Measurements from ENCODE around the gene LRFN3. TPM values are rescaled to one million over a fixed set of nuclear protein-coding genes. Genes with fewer than 3 reads are reported as not detected.

Gene LRFN3
- total RNA-seq, 8 experiments from 2014 or later = 0.56 to 11.7 (median 6.5) TPM

DNA sequence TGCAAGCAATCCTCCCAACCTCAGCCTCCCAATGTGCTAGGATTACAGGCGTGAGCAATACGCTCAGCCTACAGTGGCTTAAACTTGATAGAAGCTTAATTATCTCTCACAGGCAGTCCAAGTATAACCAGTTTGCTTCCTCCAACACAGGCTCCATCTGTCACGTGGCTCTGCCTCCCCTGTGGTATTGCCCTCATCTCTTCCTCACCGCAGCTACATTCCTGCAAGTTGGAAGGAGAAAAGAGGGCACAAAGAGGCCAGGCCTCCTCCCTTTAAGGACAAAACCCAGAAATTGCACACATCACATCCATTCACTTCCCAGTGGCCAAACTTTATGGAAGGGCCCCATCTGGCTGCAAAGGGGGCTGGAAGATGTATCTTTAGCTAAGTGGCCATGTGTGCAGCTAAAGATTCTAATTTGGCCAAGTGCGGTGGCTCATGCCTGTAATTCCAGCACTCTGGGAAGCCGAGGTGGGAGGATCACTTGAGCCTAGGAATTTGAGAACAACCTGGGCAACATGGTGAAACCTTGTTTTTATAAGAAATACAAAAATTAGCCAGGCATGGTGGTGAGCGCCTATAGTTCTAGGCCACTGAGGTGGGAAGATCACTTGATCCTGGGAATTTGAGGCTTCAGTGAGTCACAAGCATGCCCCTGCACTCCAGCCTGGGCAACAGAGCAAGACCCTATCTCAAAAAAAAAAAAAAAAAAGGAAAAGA is 55.7 kb downstream of the LRFN3 start:
- Histone ChIP-seq H3K4me1 (replicated peaks in 1 of 2) (peaks cover 8 to 11% of the 10 kb centered on the region in 2 donors), H3K27ac (no peak overlapping the region), H3K4me3 (no peak overlapping the region)
- in situ Hi-C loops (cut with MboI; ENCODE audit: low pct_unique_long_range_greater_than_20kb in 2 of 9, low sequenced_read_pairs in 9 of 9, unreplicated experiment in 9 of 9) = no loop called here
- WGBS, 10 experiments = 40 to 100% (median 72%) methylated on average over 1 to 5 of the region's 7 CpGs
- ATAC-seq (replicated peaks in 6 of 8) = no peak

DNA sequence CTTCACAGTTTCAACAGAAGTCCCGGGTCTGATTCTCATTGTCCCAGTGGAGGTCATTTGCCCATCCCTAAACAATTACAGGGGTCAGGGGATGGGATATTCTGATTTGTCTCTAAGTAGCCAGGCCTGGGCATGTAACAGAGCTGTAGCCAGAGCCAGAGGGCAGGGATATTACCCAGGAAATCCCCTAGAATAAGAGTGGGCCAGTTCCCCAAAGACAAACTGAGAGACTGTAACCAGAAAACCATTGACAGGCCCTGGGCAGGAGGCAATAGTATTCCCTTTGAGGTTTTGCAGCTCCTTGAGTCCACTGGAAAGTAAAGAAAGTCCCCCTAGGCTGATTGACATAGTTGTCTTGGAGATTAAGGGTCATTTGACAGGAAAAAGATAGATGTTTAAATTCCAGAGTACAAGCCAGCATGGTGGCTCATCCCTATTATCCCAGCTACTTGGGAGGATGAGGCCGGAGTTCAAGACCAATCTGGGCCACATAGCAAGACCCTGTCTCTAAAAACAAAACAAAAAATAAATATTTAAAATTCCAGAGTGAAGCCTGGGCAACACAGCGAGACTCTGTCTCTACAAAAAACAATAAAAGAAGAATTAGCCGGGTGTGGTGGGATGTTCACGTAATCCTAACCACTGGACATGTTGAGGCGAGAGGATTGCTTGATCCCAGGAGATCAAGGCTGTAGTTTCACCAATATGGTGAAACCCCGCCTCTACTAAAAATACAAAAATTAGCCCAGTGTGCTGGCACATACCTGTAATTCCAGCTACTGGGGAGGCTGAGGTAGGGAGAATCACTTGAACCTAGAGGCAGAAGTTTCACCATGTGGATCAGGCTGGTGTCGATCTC is 57.0 kb downstream of the LRFN3 start:
- H3K27ac ChIP-seq = no peak overlapping the region
- peaks cover 8 to 11% of the 10 kb centered on the region in 2 donors for H3K4me1 ChIP-seq (replicated peaks in 1 of 2)
- H3K4me3 ChIP-seq = no peak overlapping the region
- ATAC-seq (replicated peaks in 6 of 8) = no peak
- WGBS, 10 experiments = 0 to 100% (median 85%) methylated on average over 1 to 5 of the region's 8 CpGs
- in situ Hi-C loops (cut with MboI; ENCODE audit: low pct_unique_long_range_greater_than_20kb in 2 of 9, low sequenced_read_pairs in 9 of 9, unreplicated experiment in 9 of 9) = no loop called here

DNA sequence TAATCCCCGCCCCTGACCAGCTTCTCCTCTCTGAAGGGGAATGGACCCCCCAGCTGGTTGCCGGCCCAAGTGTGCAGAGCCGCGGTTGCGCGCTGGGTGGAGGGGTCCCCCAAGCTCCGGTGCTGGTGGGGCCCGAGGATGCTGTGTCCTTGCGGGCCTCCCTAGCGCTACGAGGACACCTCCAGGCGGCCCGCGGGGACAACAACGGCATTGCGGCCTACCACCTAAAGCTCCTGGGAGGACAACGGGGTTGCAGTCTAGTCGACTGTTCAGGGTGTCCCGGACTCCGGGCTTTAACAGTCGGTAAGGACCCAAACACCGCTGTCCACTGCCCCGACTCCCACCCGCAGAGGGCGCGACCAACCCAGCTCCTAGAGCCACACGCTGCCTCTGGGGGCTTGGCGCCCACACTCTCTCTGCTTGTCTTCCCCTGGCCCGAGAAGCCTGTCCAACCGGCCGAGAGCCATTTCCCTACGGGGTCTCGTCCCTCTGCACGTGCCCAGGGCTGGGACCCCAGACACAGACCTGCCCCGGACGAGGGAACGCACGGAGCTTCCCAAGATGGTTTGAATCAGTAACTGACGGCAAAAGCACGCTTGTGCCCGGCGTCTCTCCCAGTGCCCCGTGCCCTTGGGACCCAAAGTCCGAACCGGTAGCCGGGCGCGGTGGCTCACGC is 57.9 kb downstream of the LRFN3 start:
- WGBS, 10 experiments = 7 to 100% (median 89%) methylated on average over 1 to 20 of the region's 49 CpGs; no CpG with 5 or more reads in 2 of the 10 experiments
- ATAC-seq (replicated peaks in 6 of 8) = peak in 1 of 8 experiments; percentile 1
- peaks cover 8 to 11% of the 10 kb centered on the region in 2 donors for H3K4me1 ChIP-seq (replicated peaks in 1 of 2)
- in situ Hi-C loops (cut with MboI; ENCODE audit: low pct_unique_long_range_greater_than_20kb in 2 of 9, low sequenced_read_pairs in 9 of 9, unreplicated experiment in 9 of 9) = no loop called here
- peak overlapping the region in 1 of 5 donors; percentile 62 for H3K4me3 ChIP-seq
- no peak overlapping the region for H3K27ac ChIP-seq

Other genes with a start within 250 kb of the LRFN3 start
- 10 to 100 TPM in 1 of 8 experiments, 1 to 10 TPM in 4, under 1 TPM in 3; 0.43 to 34.3 (median 2.2) TPM for gene ZBTB32, start 231.8 kb upstream of the LRFN3 start, total RNA-seq
- gene KMT2B, start 218.4 kb upstream of the LRFN3 start, total RNA-seq = 10 to 100 TPM in 4 of 8 experiments, 1 to 10 TPM in 4; 6.1 to 28.4 (median 11.0) TPM
- 1 to 10 TPM; 1.8 to 6.4 (median 4.3) TPM for gene IGFLR1, start 193.9 kb upstream of the LRFN3 start, total RNA-seq
- 10 to 100 TPM; 14.0 to 33.1 (median 18.9) TPM for gene U2AF1L4, start 191.0 kb upstream of the LRFN3 start, total RNA-seq
- 100 to 1,000 TPM in 2 of 8 experiments, 10 to 100 TPM in 6; 56.4 to 142 (median 84.7) TPM for gene PSENEN, start 190.7 kb upstream of the LRFN3 start, total RNA-seq
- 10 to 100 TPM; 12.6 to 32.0 (median 19.9) TPM for gene LIN37, start 187.8 kb upstream of the LRFN3 start, total RNA-seq
- gene HSPB6, start 179.3 kb upstream of the LRFN3 start, total RNA-seq = 1 to 10 TPM in 2 of 8 experiments, under 1 TPM in 6; 0.14 to 1.8 (median 0.68) TPM
- gene PROSER3, start 178.2 kb upstream of the LRFN3 start, total RNA-seq = 10 to 100 TPM in 5 of 8 experiments, 1 to 10 TPM in 3; 3.1 to 19.9 (median 12.7) TPM
- gene ARHGAP33, start 160.8 kb upstream of the LRFN3 start, total RNA-seq = 10 to 100 TPM in 5 of 8 experiments, 1 to 10 TPM in 2, under 1 TPM in 1; 0.51 to 33.1 (median 16.1) TPM
- gene PRODH2, start 123.5 kb upstream of the LRFN3 start, total RNA-seq = under 1 TPM in 1 of 8 experiments, not detected in 7; 0.52 TPM
- under 1 TPM in 6 of 8 experiments, not detected in 2; 0.05 to 0.85 (median 0.37) TPM for gene NPHS1, start 83.9 kb upstream of the LRFN3 start, total RNA-seq
- gene KIRREL2, start 79.5 kb upstream of the LRFN3 start, total RNA-seq = 1 to 10 TPM in 5 of 8 experiments, under 1 TPM in 3; 0.10 to 6.2 (median 1.3) TPM
- gene APLP1, start 67.8 kb upstream of the LRFN3 start, total RNA-seq = 100 to 1,000 TPM in 5 of 8 experiments, 10 to 100 TPM in 1, 1 to 10 TPM in 2; 4.6 to 397 (median 337) TPM
- 10 to 100 TPM in 1 of 8 experiments, 1 to 10 TPM in 7; 1.6 to 10.1 (median 3.7) TPM for gene NFKBID, start 35.8 kb upstream of the LRFN3 start, total RNA-seq
- 1 to 10 TPM in 2 of 8 experiments, under 1 TPM in 3, not detected in 3; 0.33 to 3.8 (median 0.62) TPM for gene HCST, start 33.8 kb upstream of the LRFN3 start, total RNA-seq
- gene TYROBP, start 28.1 kb upstream of the LRFN3 start, total RNA-seq = under 1 TPM in 1 of 8 experiments, not detected in 7; 0.76 TPM
- gene SDHAF1, start 58.8 kb downstream of the LRFN3 start, total RNA-seq = 10 to 100 TPM; 10.6 to 23.5 (median 18.1) TPM
- gene SYNE4, start 72.4 kb downstream of the LRFN3 start, total RNA-seq = 1 to 10 TPM in 2 of 8 experiments, under 1 TPM in 6; 0.33 to 2.2 (median 0.56) TPM
- gene ALKBH6, start 77.8 kb downstream of the LRFN3 start, total RNA-seq = 10 to 100 TPM; 12.0 to 42.9 (median 19.7) TPM
- 10 to 100 TPM in 6 of 8 experiments, 1 to 10 TPM in 2; 2.7 to 33.8 (median 13.1) TPM for gene CLIP3, start 96.5 kb downstream of the LRFN3 start, total RNA-seq
- 10 to 100 TPM in 2 of 8 experiments, 1 to 10 TPM in 6; 3.7 to 13.0 (median 6.5) TPM for gene THAP8, start 117.9 kb downstream of the LRFN3 start, total RNA-seq
- 10 to 100 TPM in 1 of 8 experiments, 1 to 10 TPM in 4, under 1 TPM in 3; 0.49 to 12.6 (median 1.3) TPM for gene WDR62, start 118.5 kb downstream of the LRFN3 start, total RNA-seq
- gene OVOL3, start 174.8 kb downstream of the LRFN3 start, total RNA-seq = under 1 TPM in 1 of 8 experiments, not detected in 7; 0.54 TPM
- gene POLR2I, start 178.5 kb downstream of the LRFN3 start, total RNA-seq = 100 to 1,000 TPM in 6 of 8 experiments, 10 to 100 TPM in 2; 87.3 to 171 (median 111) TPM
- gene TBCB, start 179.1 kb downstream of the LRFN3 start, total RNA-seq = 100 to 1,000 TPM; 134 to 390 (median 281) TPM
- gene CAPNS1, start 203.7 kb downstream of the LRFN3 start, total RNA-seq = 100 to 1,000 TPM; 146 to 839 (median 321) TPM
- 10 to 100 TPM in 1 of 8 experiments, 1 to 10 TPM in 3, under 1 TPM in 3, not detected in 1; 0.54 to 66.9 (median 1.3) TPM for gene COX7A1, start 216.1 kb downstream of the LRFN3 start, total RNA-seq